Colonic mucosa (tissue), 4 donors: ENCODE results near the gene SSBP4. TPM values are rescaled to one million over a fixed set of nuclear protein-coding genes. Genes with fewer than 3 reads are reported as not detected.

Experiments used
- DNase-seq: peaks from one replicate; pipeline ENCODE4 v3.0.0-alpha.2; 2020
- H3K27ac ChIP-seq: fragments of 200-600 bp; one replicate; pipeline ENCODE4 v1.8.0; 2021
- H3K27me3 ChIP-seq: fragments of 200-600 bp; one replicate; pipeline ENCODE4 v1.8.0; 2021
- H3K36me3 ChIP-seq: fragments of 200-600 bp; one replicate; pipeline ENCODE4 v1.8.0; 2021
- H3K4me1 ChIP-seq: fragments of 200-600 bp; one replicate; pipeline ENCODE4 v1.8.0; 2021; ENCODE audit warnings: mild to moderate bottlenecking
- H3K4me3 ChIP-seq: fragments of 200-600 bp; one replicate; pipeline ENCODE4 v1.8.0; 2021
- H3K9ac ChIP-seq, 2 donors: one replicate each; pipeline ENCODE4 v1.7.0; 2013; ENCODE audit warnings: control low read depth in 2 of 2, low read depth in 2 of 2, low read length in 2 of 2
- H3K9me3 ChIP-seq: fragments of 200-600 bp; one replicate; pipeline ENCODE4 v1.8.0; 2021
- intact Hi-C: fragments of 100-400 bp; cut with DNase I; formaldehyde crosslinking; loops from one replicate; pipeline ENCODE4 v1.14.1; 2022
- total RNA-seq, 2 donors: library from RNA; stranded (reverse); fragmentation: NEBNext Ultra II Directional in 1 of 2; extraction: Animal tissue kit (Norgen Biotek cat#: 25700) in 1 of 2; gene quantifications; one replicate each; pipeline ENCODE4 v1.2.1, GENCODE V29; 2021
- TF ChIP-seq, protein P1 (sequence below): fragments of 200-600 bp; IDR thresholded peaks from one replicate; pipeline ENCODE4 v1.8.0; 2022; ENCODE audit warnings: antibody characterized with exemption, mild to moderate bottlenecking
- donor health status: healthy.
- donor health status: DM: no; HTN: no; CAD: no.
- donor health status: DM: no; HTN: no; CAD: no.

SSBP4 gene
- total RNA-seq, 2 donors from 2014 or later, result 40.1 to 77.3 TPM

DNA sequence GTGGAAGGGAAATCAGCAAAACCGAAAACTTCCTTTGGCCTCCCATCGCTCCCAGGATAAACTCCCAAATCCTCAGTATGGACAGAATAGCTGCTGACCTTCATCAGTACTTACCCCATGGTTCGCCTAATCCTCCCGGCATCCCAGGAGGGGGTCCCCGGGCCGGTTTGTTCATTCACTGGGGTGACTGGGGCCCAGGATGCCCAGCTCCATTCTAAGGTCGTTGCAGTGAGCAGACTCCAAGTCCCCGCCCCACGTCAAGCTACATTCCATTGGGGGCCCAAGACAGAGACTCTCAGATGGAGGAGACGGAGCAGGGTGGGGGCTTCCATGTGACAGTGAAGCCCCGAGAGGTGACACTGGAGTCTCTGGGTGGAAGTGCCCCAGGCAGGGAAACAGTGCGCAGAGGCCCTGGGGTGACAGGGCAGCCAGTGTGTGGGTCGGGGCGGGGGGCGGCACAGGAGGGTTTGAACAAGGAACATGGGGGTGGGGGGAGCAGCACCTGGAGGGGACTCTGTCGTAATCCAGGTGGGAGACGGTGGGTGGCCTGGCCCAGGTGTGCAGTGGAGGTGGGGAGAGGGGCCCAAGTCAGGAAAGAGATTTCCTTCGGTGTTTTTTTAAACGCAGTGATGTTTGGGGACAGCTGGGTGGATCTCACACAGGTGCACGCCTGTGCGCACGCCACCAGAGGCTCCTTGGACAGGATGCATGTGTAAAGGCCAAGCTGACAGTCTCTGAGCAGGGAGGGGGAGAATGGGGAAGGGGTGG lies 5.1 kb downstream of the SSBP4 start:
- Histone ChIP-seq H3K36me3 (no peaks in the 10 kb centered on the region), H3K4me1 (peaks cover 15% of the 10 kb centered on the region), H3K27me3 (no peaks in the 10 kb centered on the region), H3K4me3 (no peak overlapping the region), H3K27ac (no peak overlapping the region), H3K9ac (no peak overlapping the region), H3K9me3 (no peaks in the 10 kb centered on the region)
- intact Hi-C loops, result no loop called here
- no peak for DNase-seq
- TF ChIP-seq, protein P1, sequence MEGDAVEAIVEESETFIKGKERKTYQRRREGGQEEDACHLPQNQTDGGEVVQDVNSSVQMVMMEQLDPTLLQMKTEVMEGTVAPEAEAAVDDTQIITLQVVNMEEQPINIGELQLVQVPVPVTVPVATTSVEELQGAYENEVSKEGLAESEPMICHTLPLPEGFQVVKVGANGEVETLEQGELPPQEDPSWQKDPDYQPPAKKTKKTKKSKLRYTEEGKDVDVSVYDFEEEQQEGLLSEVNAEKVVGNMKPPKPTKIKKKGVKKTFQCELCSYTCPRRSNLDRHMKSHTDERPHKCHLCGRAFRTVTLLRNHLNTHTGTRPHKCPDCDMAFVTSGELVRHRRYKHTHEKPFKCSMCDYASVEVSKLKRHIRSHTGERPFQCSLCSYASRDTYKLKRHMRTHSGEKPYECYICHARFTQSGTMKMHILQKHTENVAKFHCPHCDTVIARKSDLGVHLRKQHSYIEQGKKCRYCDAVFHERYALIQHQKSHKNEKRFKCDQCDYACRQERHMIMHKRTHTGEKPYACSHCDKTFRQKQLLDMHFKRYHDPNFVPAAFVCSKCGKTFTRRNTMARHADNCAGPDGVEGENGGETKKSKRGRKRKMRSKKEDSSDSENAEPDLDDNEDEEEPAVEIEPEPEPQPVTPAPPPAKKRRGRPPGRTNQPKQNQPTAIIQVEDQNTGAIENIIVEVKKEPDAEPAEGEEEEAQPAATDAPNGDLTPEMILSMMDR, result no peak

DNA sequence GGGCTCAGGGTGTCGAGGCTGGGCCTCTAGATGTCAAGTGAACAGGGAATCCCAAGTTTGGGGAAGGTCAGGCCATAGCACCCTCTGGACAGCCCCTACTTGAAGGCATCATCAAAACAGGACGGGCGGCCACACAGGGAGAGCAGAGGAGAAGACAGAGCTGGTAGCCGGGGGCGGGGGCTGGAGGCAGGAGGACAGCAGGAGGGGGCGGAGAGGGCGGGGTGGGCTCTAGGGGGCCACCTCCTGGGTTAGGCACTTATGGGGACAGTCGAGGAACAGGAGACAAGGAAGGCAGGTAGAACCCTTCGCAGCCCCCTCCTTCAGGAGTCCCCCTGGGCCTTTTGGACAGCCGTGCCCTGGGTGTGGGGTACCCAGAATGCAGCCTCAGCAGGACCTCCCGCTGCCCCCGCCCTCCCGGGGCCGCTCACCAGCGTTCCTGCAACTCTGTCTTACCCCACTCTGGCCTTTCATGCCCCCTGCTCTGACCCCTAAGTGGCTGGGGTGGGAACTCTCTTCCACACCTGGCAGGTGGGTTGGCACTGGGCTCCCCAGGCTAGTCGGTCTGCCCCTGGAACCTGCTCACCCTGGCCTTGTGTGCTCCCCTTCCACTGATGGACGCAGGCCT lies 5.8 kb downstream of the SSBP4 start:
- H3K27me3 ChIP-seq, result no peaks in the 10 kb centered on the region
- intact Hi-C loops, result no loop called here
- no peaks in the 10 kb centered on the region for H3K9me3 ChIP-seq
- DNase-seq, result no peak
- no peak overlapping the region for H3K27ac ChIP-seq
- TF ChIP-seq, protein P1, result no peak
- peaks cover 17% of the 10 kb centered on the region for H3K4me1 ChIP-seq
- no peak overlapping the region for H3K9ac ChIP-seq
- H3K4me3 ChIP-seq, result no peak overlapping the region
- H3K36me3 ChIP-seq, result no peaks in the 10 kb centered on the region

DNA sequence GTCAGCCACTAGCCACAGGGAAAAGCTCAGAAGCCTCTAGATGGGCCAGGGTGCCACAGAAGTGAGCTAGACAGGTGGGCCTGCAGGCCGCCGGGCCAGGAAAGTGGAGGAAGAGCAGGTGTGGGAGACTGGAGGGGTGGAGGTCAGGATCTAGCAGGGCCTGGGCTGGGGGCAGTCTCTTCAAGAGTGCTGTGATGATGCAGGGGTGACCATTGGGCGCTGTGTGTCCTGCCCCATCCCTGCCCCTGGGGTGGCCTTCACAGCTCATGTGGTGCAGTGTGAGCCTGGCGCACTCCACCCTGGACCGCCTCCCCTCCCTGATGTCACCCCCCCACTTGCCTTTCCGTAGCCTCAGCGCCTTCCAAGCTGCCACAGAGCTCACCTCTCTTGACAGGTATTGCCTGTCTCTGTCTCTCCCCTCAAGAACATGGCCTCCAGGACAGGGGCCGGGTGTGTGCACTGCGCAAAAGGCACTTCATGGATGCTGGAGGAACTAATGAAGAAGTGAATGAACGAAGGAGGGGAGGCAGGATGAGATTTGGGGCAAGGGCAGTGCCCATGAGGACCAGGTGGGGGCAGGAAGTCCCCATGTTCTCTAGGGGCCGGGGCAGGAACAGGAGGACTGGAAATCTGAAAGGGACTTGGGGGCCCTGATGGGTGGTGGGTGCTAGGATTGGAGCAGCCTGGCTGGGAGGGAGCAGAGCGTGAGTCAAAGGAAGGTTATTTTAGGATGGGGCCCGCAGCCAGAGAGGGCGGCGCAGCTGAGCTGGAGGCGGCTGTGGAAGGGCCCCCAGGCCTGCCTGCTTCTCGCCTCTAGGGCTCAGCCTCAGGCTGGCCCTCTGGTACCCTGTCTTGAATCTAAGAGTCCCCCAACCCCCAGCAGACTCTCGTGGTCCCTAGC lies 6.6 kb downstream of the SSBP4 start:
- Histone ChIP-seq H3K27ac (peak overlapping the region; percentile 22), H3K36me3 (no peaks in the 10 kb centered on the region), H3K27me3 (no peaks in the 10 kb centered on the region), H3K4me3 (no peak overlapping the region), H3K4me1 (peaks cover 11% of the 10 kb centered on the region), H3K9me3 (no peaks in the 10 kb centered on the region), H3K9ac (peak overlapping the region; percentile 46 to 50)
- TF ChIP-seq, protein P1, result no peak
- DNase-seq, result no peak
- intact Hi-C loops, result no loop called here

DNA sequence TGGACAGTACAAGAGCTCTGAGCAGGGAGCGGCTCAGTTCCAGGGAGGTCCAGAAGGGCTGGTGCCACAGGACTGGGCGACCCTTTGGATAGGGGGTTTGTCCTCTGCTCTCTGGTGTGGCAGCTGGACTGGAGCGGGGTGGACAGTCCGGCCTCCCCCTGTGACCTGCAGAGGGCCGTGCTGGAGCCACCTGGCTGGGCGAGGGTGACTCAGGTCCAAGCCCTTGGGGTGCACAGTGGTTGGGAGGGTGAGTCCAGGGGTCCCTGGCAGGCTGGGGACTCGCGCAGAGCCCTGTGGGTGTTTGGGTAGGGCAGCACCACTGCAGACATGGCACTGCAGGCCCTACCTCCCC lies 7.2 kb downstream of the SSBP4 start:
- Histone ChIP-seq H3K36me3 (no peaks in the 10 kb centered on the region), H3K4me1 (peaks cover 6% of the 10 kb centered on the region), H3K27ac (no peak overlapping the region), H3K4me3 (no peak overlapping the region), H3K27me3 (no peaks in the 10 kb centered on the region), H3K9me3 (no peaks in the 10 kb centered on the region), H3K9ac (peak overlapping the region; percentile 46 to 50)
- DNase-seq, result no peak
- intact Hi-C loops, result no loop called here
- TF ChIP-seq, protein P1, result no peak

DNA sequence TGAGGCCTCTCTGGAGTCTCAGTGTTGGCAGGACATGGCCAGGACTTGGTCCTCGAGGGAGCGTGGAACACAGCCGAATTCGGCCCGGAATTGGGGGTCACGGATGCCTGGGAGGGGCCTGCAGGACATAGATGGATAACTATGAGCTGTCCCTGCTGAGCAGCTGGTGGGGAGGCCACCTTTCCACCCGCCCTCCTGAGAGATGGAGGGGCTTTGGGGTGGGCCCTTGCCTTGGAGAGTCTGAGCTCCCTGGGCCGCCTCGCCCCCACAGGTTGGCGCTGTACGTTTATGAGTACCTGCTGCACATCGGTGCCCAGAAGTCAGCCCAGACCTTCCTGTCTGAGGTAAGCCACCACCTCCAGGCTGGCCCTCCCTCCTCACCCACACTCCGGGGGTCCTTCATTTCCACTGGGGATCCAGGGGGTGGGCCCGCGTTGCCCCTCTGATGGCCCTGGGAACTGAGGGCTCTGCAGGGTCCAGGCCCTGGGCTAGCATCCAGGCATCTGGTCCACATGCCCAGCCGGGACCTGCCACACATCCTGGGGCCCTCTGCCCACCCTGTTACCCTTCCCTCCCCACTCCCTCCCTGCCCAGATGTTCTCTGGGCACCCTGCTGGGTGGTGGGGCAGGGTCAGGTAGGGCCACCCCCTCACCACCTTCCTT lies 8.0 kb downstream of the SSBP4 start:
- H3K4me1 ChIP-seq, result peaks cover 6% of the 10 kb centered on the region
- H3K9me3 ChIP-seq, result no peaks in the 10 kb centered on the region
- H3K36me3 ChIP-seq, result no peaks in the 10 kb centered on the region
- intact Hi-C loops, result no loop called here
- no peak overlapping the region for H3K27ac ChIP-seq
- TF ChIP-seq, protein P1, result no peak
- no peak overlapping the region for H3K9ac ChIP-seq
- H3K4me3 ChIP-seq, result no peak overlapping the region
- no peak for DNase-seq
- no peaks in the 10 kb centered on the region for H3K27me3 ChIP-seq
